SK-N-SH (cell line): Measurements from ENCODE around the gene PHGDH. TPM values are rescaled to one million over a fixed set of nuclear protein-coding genes. Genes with fewer than 3 reads are reported as not detected.

Experiments
- CTCF ChIA-PET: fragments of 300-600, 350-600 bp; formaldehyde crosslinking; extraction: SDS; loops from one replicate; lab custom pipeline; 2021; lab: Yijun Ruan, JAX
- POLR2A ChIA-PET: fragments of 350-600 bp; sonication (Branson Sonifier 250); formaldehyde crosslinking; extraction: SDS; loops from one replicate; lab custom pipeline; 2020; ENCODE audit warnings: antibody characterized with exemption, inconsistent platforms; lab: Yijun Ruan, JAX
- DNase-seq: peaks from one replicate; pipeline ENCODE4 v3.0.0; 2012
- H2AFZ ChIP-seq: fragments of 200-600 bp; sonication (generic); 2 replicates; pipeline ENCODE4 v1.8.1; 2016; ENCODE audit warnings: antibody characterized with exemption, mild to moderate bottlenecking, low read depth
- H3F3A ChIP-seq: fragments of 200-600 bp; sonication (generic); replicated peaks from 2 replicates; pipeline ENCODE3; 2016; ENCODE audit warnings: antibody characterized with exemption, mild to moderate bottlenecking; ENCODE audit not compliant: insufficient read depth
- H3K27ac ChIP-seq, 2 experiments: fragments of 200-500 bp in 1 of 2; fragments of 200-600 bp in 1 of 2; sonication (Bioruptor generic) in 1 of 2; sonication (generic), shearing (Covaris generic) in 1 of 2; 2 replicates each; pipeline versions ENCODE4 v1.5.1 to v1.6.1; 2014 to 2016; ENCODE audit warnings: low read depth in 2 of 2, inconsistent platforms in 1 of 2, low read length in 1 of 2, mild to moderate bottlenecking in 1 of 2, mixed read lengths in 1 of 2
- H3K27me3 ChIP-seq: fragments of 200-600 bp; sonication (generic), shearing (Covaris generic); 2 replicates; pipeline ENCODE4 v1.6.1; 2016; ENCODE audit warnings: mixed run types; ENCODE audit not compliant: insufficient read depth
- H3K36me3 ChIP-seq, 2 experiments: fragments of 200-500 bp in 1 of 2; fragments of 200-600 bp in 1 of 2; sonication (Bioruptor generic) in 1 of 2; sonication (generic) in 1 of 2; replicated peaks in 1 of 2; 2 replicates each; pipeline versions ENCODE3 to v1.5.1; 2014 to 2016; ENCODE audit warnings: low read length in 1 of 2, mild to moderate bottlenecking in 1 of 2; ENCODE audit not compliant: insufficient read depth in 2 of 2, control insufficient read depth in 1 of 2
- H3K4me1 ChIP-seq, 2 experiments: fragments of 200-500 bp in 1 of 2; fragments of 200-600 bp in 1 of 2; sonication (Bioruptor generic) in 1 of 2; sonication (generic), shearing (Covaris generic) in 1 of 2; 2 replicates each; pipeline versions ENCODE4 v1.5.1 to v1.6.1; 2014 to 2016; ENCODE audit warnings: low read depth in 1 of 2, low read length in 1 of 2, mixed run types in 1 of 2; ENCODE audit not compliant: insufficient read depth in 2 of 2, control insufficient read depth in 1 of 2
- H3K4me2 ChIP-seq: fragments of 200-600 bp; sonication (generic), shearing (Covaris generic); 2 replicates; pipeline ENCODE4 v1.6.1; 2017; ENCODE audit warnings: mixed run types
- H3K4me3 ChIP-seq, 2 experiments: fragments of 200-500 bp in 1 of 2; fragments of 200-600 bp in 1 of 2; sonication (Bioruptor generic) in 1 of 2; sonication (generic), shearing (Covaris generic) in 1 of 2; 2 replicates each; pipeline versions ENCODE4 v1.5.1 to v1.8.1; 2014 to 2016; ENCODE audit warnings: low read depth in 2 of 2, inconsistent platforms in 1 of 2, low read length in 1 of 2, mild to moderate bottlenecking in 1 of 2, mixed read lengths in 1 of 2, moderate library complexity in 1 of 2
- H3K79me2 ChIP-seq: fragments of 200-600 bp; sonication (generic); 2 replicates; pipeline ENCODE4 v1.8.1; 2017; ENCODE audit warnings: mild to moderate bottlenecking; ENCODE audit not compliant: insufficient read depth
- H3K9ac ChIP-seq: fragments of 200-600 bp; sonication (generic); 2 replicates; pipeline ENCODE4 v1.6.1; 2017; ENCODE audit warnings: mixed run types
- H3K9me2 ChIP-seq: fragments of 200-600 bp; sonication (generic); 2 replicates; pipeline ENCODE4 v1.6.1; 2017; ENCODE audit warnings: mixed run types
- H3K9me3 ChIP-seq: fragments of 200-600 bp; sonication (generic); 2 replicates; pipeline ENCODE4 v1.6.1; 2017; ENCODE audit warnings: mixed run types, mild to moderate bottlenecking, moderate library complexity
- H4K20me1 ChIP-seq: fragments of 200-600 bp; sonication (generic); 2 replicates; pipeline ENCODE4 v1.6.1; 2017; ENCODE audit warnings: mild to moderate bottlenecking, mixed run types; ENCODE audit not compliant: insufficient read depth
- ELF1 ChIP-seq: IDR thresholded peaks from 2 replicates; pipeline ENCODE4 v1.4.0; 2012
- EP300 ChIP-seq, 2 experiments: IDR thresholded peaks; 2 replicates each; pipeline versions ENCODE4 v1.4.0 to v1.6.1; 2012; ENCODE audit warnings: borderline replicate concordance in 1 of 2, low read depth in 1 of 2, low read length in 1 of 2
- EZH2phosphoT487 ChIP-seq: fragments of 200-600 bp; sonication (generic); IDR thresholded peaks from 2 replicates; pipeline ENCODE4 v1.6.1; 2017; ENCODE audit warnings: low read depth, mixed run types, mild to moderate bottlenecking, antibody characterized with exemption, moderate library complexity, borderline replicate concordance
- FOXJ3 ChIP-seq: sonication (generic); formaldehyde crosslinking; IDR thresholded peaks from 2 replicates; pipeline ENCODE4 v1.5.1; 2020; ENCODE audit warnings: mild to moderate bottlenecking, missing genetic modification reagents
- FOXM1 ChIP-seq: IDR thresholded peaks from 2 replicates; pipeline ENCODE4 v1.4.0; 2012; ENCODE audit warnings: low read depth, mild to moderate bottlenecking
- GATA2 ChIP-seq: sonication (generic); formaldehyde crosslinking; IDR thresholded peaks from 2 replicates; pipeline ENCODE4 v1.5.0; 2020; ENCODE audit warnings: mild to moderate bottlenecking, missing genetic modification reagents
- IRF3 ChIP-seq: fragments of 150-350 bp; IDR thresholded peaks from 2 replicates; pipeline ENCODE4 v1.6.1; 2016; ENCODE audit warnings: mild to moderate bottlenecking, low read depth, low read length
- JUND ChIP-seq: IDR thresholded peaks from 2 replicates; pipeline ENCODE4 v1.4.0; 2012
- MEF2A ChIP-seq: IDR thresholded peaks from 2 replicates; pipeline ENCODE4 v1.4.0; 2012; ENCODE audit warnings: low read depth, borderline replicate concordance
- NFIC ChIP-seq: IDR thresholded peaks from 2 replicates; pipeline ENCODE4 v1.4.0; 2012; ENCODE audit warnings: borderline replicate concordance
- POLR2AphosphoS5 ChIP-seq: IDR thresholded peaks from 2 replicates; pipeline ENCODE4 v1.6.1; 2012; ENCODE audit warnings: low read depth, low read length
- REST ChIP-seq: IDR thresholded peaks from 2 replicates; pipeline ENCODE4 v1.6.1; 2012; ENCODE audit warnings: mild to moderate bottlenecking, low read depth, low read length, moderate library complexity
- RFX5 ChIP-seq: IDR thresholded peaks from 2 replicates; pipeline ENCODE4 v1.6.1; 2012; ENCODE audit warnings: mild to moderate bottlenecking, improper control_type of control experiment, low read length
- RXRA ChIP-seq: IDR thresholded peaks from 2 replicates; pipeline ENCODE4 v1.4.0; 2012; ENCODE audit warnings: low read depth, mild to moderate bottlenecking, borderline replicate concordance
- SMC3 ChIP-seq: IDR thresholded peaks from 2 replicates; pipeline ENCODE4 v1.6.1; 2012; ENCODE audit warnings: low read depth, low read length, improper control_type of control experiment
- TAF1 ChIP-seq: IDR thresholded peaks from 2 replicates; pipeline ENCODE4 v1.6.1; 2012; ENCODE audit warnings: low read depth, mild to moderate bottlenecking, low read length, moderate library complexity, borderline replicate concordance
- YY1 ChIP-seq: IDR thresholded peaks from 2 replicates; pipeline ENCODE4 v1.4.0; 2012; ENCODE audit warnings: low read depth, mild to moderate bottlenecking
- WGBS: methylation state at CpG from one replicate; pipeline ENCODE4 v1.1.6; 2017; ENCODE audit warnings: low lambda C conversion rate; 5-methylcytosine and 5-hydroxymethylcytosine counted together
- polyA plus RNA-seq, 3 experiments: library from polyadenylated mRNA; depleted of rRNA; stranded (reverse); fragments of >200 nt; gene quantifications; 2 replicates each; pipeline ENCODE4 v1.2.3, GENCODE V29; 2012
- TF ChIP-seq, protein P1 (sequence below): fragments of 200-600 bp; sonication (generic); IDR thresholded peaks from 2 replicates; pipeline ENCODE4 v1.6.1; 2017; ENCODE audit warnings: antibody characterized with exemption, mild to moderate bottlenecking, moderate library complexity

The PHGDH gene
- polyA plus RNA-seq, 1 of the 3 experiments (the other 2 are of a cell fraction) = 30.2 TPM

DNA sequence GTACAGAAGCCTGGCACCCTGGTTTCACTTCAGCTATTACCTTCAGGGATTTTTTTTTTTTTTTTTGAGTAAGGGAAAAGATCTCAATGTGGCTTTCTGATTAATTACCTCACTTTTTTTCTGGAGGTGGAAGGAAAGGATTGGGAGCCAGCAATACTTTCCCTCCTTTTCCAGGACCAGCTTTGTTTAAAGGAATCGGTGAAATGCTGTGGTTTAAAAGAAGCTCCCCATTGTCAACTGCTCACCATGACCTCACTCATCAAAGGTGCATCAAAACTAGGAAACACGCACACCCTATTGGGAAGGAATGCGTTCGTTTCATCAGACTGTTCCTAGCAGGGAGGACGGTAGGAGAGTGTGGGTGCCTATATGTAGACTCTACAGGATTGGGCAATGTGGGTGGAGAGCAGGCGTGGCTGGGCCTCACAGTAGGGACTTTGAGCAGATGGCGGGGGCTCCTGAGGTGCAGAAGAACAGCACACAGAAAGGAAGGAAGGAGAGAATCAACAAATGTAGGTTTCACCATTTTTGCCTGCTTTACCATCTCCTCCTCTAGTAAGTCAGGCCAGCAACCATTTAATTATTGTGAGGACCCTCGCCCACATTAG, 13.0 kb downstream of the PHGDH start:
- H3K4me1 ChIP-seq = peaks cover 0 to 4% of the 10 kb centered on the region in 2 experiments; a peak in 1 of 4 replicates
- no peak overlapping the region for H3K9ac ChIP-seq
- no peaks in the 10 kb centered on the region for H3K9me3 ChIP-seq
- H3F3A ChIP-seq = no peaks in the 10 kb centered on the region
- peaks cover 18 to 74% of the 10 kb centered on the region in 2 experiments for H3K36me3 ChIP-seq
- H3K27me3 ChIP-seq = no peaks in the 10 kb centered on the region
- H3K79me2 ChIP-seq = peaks cover 3% of the 10 kb centered on the region
- no peak overlapping the region for H2AFZ ChIP-seq
- POLR2A ChIA-PET = interaction anchor here (0.7 kb wide), 1 partner anchor 84 kb away, joined by 3 read pairs; no protein-coding TSS in a partner anchor
- no peak for TF ChIP-seq SMC3
- TF ChIP-seq, protein P1, sequence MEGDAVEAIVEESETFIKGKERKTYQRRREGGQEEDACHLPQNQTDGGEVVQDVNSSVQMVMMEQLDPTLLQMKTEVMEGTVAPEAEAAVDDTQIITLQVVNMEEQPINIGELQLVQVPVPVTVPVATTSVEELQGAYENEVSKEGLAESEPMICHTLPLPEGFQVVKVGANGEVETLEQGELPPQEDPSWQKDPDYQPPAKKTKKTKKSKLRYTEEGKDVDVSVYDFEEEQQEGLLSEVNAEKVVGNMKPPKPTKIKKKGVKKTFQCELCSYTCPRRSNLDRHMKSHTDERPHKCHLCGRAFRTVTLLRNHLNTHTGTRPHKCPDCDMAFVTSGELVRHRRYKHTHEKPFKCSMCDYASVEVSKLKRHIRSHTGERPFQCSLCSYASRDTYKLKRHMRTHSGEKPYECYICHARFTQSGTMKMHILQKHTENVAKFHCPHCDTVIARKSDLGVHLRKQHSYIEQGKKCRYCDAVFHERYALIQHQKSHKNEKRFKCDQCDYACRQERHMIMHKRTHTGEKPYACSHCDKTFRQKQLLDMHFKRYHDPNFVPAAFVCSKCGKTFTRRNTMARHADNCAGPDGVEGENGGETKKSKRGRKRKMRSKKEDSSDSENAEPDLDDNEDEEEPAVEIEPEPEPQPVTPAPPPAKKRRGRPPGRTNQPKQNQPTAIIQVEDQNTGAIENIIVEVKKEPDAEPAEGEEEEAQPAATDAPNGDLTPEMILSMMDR = no peak
- TF ChIP-seq JUND = no peak
- TF ChIP-seq RFX5 = no peak
- TF ChIP-seq MEF2A = no peak
- TF ChIP-seq NFIC = no peak
- TF ChIP-seq YY1 = no peak
- no peak for TF ChIP-seq FOXJ3 (CRISPR knock-in tag)
- TF ChIP-seq POLR2AphosphoS5 = no peak
- no peak for TF ChIP-seq EZH2phosphoT487
- TF ChIP-seq EP300 (IDR thresholded peaks at IDR 0.05; ENCODE audit: borderline replicate concordance in 1 of 2, low read depth in 1 of 2, low read length in 1 of 2) = no peak
- TF ChIP-seq GATA2 = no peak
- no peak for TF ChIP-seq RXRA
- no peak for TF ChIP-seq ELF1
- TF ChIP-seq IRF3 = no peak
- no peak for TF ChIP-seq TAF1
- no peak for TF ChIP-seq REST
- TF ChIP-seq FOXM1 = no peak
- CTCF ChIA-PET = interaction anchor here (1.6 to 5.1 kb wide), 2 partner anchors 20 to 111 kb away, joined by 4 to 26 read pairs; no protein-coding TSS in a partner anchor
- no peaks in the 10 kb centered on the region for H3K9me2 ChIP-seq
- DNase-seq = no peak
- no peak overlapping the region for H3K4me2 ChIP-seq
- no peak overlapping the region for H3K27ac ChIP-seq
- peaks cover 7% of the 10 kb centered on the region; the same call in 1 of the 2 replicates for H4K20me1 ChIP-seq
- H3K4me3 ChIP-seq = no peak overlapping the region
- WGBS = 94% methylated on average over 8 of the region's 8 CpGs
